Stimulated activated CD8-positive, alpha-beta memory T cell treated with anti-CD3 and anti-CD28 coated beads, Interleukin-12 subunit alpha, Interleukin-12 subunit beta, amount 100 ng/mL, for 24 hours (primary cell): ENCODE results near the gene OR4X2.
"Not testable (repeated sequence)": the region's sequence is repeated elsewhere in the genome, so short reads cannot be mapped to it uniquely, and the experiment has no call there.

Experiments
- DNase-seq: peaks from one replicate; pipeline ENCODE4 v3.0.0-alpha.2; 2020; ENCODE audit errors: extremely low read depth

OR4X2 gene, protein sequence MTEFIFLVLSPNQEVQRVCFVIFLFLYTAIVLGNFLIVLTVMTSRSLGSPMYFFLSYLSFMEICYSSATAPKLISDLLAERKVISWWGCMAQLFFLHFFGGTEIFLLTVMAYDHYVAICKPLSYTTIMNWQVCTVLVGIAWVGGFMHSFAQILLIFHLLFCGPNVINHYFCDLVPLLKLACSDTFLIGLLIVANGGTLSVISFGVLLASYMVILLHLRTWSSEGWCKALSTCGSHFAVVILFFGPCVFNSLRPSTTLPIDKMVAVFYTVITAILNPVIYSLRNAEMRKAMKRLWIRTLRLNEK

DNA sequence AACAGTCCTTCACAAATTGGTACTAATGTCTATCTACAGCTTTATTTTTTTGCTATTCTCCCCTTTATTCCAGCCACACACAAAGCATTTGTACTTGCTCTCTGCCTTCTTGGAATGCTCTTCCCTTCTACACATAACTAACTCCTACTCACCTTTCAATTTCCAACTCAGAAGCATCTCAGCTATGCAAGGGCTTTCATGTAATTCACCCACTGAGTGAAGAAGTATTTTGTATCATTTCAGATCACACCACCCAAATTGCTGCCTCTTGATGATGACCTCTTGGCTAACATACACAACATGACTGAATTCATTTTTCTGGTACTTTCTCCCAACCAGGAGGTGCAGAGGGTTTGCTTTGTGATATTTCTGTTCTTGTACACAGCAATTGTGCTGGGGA lies at the start of gene OR4X2:
Gene OR4X2, plus strand, starts transcription at position 301 of the 400 bp plus-strand sequence. Its CDS starts 0 bp downstream, at position 301.
- no peak for DNase-seq

DNA sequence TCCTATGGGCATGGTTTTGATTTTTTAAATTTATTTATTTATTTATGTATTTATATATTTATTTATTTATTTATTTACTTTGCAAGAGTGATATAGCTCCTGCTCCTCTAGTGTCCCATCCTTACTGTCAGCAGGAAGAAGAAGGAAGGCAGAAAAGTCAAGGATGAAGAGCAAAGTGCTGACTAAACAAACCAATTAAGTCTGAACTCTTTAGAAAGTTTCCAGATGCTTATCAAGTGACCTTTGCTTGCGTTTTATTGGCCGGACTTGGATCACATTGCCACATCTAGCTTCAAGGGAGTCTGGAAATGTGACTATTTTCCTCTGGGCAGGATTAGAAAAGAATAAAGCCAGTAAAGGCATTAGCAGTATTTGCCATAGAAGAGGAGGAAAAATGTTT lies 37.0 kb upstream of the OR4X2 start:
- DNase-seq: no peak

DNA sequence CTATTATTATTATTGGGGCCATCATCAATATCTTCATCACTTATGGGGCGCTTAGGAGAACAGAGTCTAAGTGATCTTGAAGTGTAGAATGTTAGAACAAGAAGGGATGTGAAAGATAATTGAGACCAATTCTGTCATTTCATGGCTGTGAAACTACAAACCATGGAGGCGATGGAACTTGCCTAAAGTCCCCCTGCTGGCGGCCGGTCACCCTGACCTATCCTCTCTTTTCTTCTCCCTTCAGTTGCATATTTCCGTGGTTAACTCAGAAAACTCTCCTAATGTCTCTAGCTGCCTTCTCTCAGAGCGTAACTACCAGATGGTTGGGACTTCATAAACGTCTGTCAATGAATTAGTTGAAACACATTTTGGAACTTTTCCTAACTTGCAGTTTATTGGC lies 34.9 kb upstream of the OR4X2 start:
- no peak for DNase-seq

DNA sequence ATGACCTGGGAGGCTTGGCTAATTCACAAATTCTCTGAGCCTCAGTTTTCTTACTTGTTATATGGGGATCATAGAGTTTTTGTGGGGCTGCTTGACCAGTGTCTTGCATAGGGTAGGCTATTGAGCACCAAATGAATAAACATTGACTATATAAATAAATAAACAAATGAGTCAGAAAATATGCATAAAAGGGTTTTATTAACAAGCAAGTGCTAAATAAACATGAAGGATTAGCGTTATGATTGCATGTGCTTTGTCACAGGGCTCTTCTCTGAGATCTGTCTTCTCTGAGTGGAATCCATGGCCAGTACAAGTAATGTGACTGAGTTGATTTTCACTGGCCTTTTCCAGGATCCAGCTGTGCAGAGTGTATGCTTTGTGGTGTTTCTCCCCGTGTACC lies 28.4 kb upstream of the OR4X2 start, which contains the start of gene OR4B1:
Gene OR4B1, plus strand, starts transcription at position 301 of the 400 bp plus-strand sequence. Its CDS starts 0 bp downstream, at position 301.
- no peak for DNase-seq

DNA sequence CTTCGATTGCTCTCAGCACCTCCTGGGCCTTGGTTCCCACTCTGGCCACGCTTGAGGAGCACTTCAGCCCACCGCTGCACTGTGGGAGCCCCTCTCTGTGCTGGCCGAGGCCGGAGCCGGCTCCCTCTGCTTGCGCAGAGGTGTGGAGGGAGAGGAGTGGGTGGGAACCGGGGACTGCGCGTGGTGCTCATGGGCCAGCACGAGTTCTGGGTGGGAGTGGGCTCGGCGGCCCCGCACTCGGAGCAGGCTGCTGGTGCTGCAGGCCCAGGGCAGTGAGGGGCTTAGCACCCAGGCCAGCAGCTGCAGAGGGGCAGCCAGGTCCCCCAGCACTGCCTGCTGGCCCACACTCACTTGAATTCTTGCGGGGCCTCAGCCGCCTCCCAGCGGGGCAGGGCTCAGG lies 16.1 kb upstream of the OR4X2 start:
- DNase-seq: no peak

DNA sequence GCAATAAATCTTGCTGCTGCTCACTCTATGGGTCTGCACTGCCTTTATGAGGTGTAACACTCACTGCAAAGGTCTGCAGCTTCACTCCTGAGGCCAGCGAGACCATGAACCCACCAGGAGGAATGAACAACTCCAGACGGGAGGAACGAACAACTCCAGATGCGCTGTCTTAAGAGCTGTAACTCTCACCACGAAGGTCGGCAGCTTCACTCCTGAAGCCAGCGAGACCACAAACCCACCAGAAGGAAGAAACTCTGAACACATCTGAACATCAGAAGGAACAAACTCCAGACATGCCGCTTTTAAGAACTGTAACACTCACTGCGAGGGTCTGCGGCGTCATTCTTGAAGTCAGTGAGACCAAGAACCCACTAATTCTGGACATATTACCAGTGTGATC lies 14.8 kb upstream of the OR4X2 start:
- DNase-seq: not testable (repeated sequence)

DNA sequence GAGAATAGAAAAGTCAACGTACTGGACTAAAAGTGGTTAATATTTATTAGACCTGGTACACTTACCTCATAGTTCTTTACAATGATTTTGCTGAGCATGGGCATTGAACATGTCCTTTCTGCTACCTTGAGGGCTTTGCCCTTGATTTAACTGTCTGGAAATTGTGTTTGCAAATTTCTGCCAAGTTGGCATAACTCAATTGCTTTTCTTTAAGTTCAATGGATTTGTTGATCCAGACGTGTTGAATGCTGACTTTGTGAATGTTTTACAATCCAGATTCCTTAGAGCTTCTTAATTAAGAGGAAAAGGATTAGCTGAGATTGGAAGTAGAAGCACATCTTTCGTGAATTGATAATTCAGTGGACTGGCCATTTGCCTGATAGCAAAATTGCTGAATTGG lies 7.2 kb upstream of the OR4X2 start:
- no peak for DNase-seq

DNA sequence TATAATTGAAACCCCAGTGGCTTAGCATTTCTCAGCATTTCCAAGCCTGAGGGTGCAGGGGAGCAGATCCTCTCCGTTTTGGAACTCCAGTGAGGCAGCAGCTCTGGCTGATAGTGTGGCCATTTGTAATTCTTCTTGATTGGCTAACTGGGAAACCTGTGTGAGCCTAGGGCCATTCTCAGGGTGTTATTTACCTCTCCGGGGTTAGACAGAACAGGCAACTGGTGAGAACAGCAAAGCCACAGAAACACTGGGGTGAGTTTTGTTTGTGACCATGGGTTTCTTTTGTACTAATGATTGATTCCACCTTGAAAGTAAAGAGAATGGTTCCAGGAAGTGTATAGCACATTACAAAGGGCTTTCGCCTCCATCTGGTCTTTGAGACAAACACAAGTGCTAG lies 2.4 kb upstream of the OR4X2 start:
- DNase-seq: no peak

DNA sequence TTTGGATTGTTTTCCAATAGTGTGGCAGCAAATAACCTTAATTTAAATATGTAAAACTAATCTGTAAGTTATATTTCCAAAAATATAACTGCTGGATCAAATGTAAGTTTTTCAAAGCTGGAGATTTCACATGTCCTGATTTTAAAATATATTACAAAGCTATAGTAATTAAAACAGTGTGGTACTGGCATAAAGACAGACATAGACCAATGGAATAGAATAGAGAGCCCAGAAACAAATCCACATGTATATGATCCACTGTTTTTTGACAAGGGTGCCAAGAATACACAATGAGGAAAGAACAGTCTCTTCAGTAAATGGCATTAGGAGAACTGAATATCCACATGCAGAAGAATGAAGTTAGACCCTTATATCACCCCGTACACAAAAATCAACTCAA lies 4.0 kb downstream of the OR4X2 start:
- no peak for DNase-seq

DNA sequence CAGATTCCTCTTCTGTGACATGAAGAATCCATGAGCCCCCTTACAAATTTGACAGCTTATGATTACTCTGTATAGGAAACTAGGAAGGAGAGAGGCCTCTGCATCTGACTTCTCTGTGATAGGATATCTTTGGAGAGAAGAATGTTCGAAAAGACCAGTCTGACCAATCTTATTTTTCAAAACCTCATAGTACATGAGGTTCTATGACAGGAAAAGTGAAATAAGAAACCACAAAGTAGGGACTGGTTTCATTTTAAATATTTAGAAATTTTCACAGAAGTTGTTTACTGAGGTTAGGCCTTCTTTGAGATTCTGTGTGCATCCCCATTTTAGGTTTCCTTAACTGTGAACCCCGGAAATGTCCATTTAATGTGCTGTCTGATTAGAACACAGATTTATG lies 16.7 kb downstream of the OR4X2 start:
- DNase-seq: no peak

DNA sequence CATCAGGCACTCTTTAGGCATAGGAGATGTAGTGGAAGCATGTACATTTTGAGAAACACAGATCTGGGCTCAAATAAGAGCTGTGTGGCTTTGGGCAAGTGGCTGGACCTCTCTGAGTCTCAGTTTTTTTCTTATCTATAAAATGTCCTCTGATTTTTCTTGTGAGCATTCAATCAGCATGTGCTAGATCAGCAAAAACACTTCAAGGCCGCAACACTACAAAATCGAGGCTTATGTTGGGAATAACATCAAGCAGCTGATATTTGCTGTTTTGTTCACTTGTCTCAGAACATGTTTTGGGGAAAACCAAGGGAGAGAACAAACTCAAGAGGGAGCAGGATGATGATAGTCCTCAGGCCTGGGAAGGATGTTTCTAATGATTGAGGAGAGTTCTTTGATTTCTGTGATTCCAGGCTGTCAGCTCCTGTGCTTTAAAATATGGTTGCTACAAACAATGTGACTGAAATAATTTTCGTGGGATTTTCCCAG lies 18.6 kb downstream of the OR4X2 start, which contains the start of gene OR4X1:
Gene OR4X1, plus strand, starts transcription at position 439 of the 489 bp plus-strand sequence. Its CDS starts 0 bp downstream, at position 439.
- no peak for DNase-seq

DNA sequence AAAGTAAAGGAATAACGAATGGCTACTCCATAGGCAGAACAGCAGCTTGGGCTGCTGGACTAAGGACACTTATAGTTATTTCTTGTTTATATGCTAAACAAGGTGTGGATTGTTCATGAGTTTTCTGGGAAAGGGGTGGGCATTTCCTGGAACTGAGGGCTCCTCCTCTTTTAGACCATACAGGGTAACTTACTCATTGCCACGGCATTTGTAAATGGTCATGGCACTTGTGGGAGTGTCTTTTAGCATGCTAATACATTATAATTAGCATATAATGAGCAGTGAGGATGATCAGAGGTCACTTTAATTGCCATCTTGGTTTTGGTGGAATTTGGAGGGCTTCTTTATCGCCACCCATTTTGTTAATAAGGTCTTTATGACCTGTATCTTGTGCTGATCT lies 25.7 kb downstream of the OR4X2 start:
- DNase-seq: no peak

DNA sequence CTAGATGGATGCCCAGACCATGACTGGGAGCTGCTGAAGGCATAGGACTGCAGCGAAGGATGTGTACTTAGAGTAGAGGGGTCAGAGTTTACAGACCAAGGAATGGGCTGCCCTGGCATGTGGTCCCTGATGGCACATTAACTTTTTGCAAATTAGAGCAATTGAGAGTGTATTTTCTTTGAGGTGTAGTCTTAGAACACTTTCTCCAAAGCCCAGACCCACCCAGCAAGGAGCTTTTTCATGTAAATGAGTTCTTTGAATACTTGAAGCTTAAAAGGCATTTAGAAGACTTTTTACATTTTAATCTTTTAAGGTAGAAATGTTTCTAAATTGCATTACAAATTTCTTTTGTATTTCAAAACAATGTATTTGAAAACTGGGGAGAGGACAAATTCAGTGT lies 27.7 kb downstream of the OR4X2 start:
- DNase-seq: no peak
